Neutrophil (primary cell): ENCODE data around the gene PI4K2A.

Experiments
- H3K27ac ChIP-seq: fragments of 200-600 bp; sonication (generic); 2 replicates; pipeline ENCODE4 v1.5.1; 2016; ENCODE audit warnings: mild to moderate bottlenecking, moderate library complexity
- H3K27me3 ChIP-seq: fragments of 200-600 bp; sonication (generic); 2 replicates; pipeline ENCODE4 v1.6.0; 2016; ENCODE audit warnings: mild to moderate bottlenecking
- H3K36me3 ChIP-seq: fragments of 200-600 bp; sonication (generic); 2 replicates; pipeline ENCODE4 v1.5.1; 2017
- H3K4me1 ChIP-seq, 2 experiments: fragments of 200-600 bp in 1 of 2; sonication (generic) in 1 of 2; 1 replicate in 1 of 2; 2 replicates in 1 of 2; pipeline versions ENCODE4 v1.5.1 to v1.6.1; 2013 to 2016; ENCODE audit warnings: low read depth in 1 of 2, low read length in 1 of 2, mild to moderate bottlenecking in 1 of 2, moderate library complexity in 1 of 2; ENCODE audit not compliant: control insufficient read depth in 1 of 2, insufficient read depth in 1 of 2
- H3K4me3 ChIP-seq, 2 experiments: fragments of 200-600 bp in 1 of 2; sonication (generic) in 1 of 2; 1 replicate in 1 of 2; 2 replicates in 1 of 2; pipeline ENCODE4 v1.5.1; 2013 to 2016; ENCODE audit warnings: low read depth in 1 of 2, low read length in 1 of 2, mild to moderate bottlenecking in 1 of 2, moderate library complexity in 1 of 2
- H3K9me3 ChIP-seq: fragments of 200-600 bp; sonication (generic); 2 replicates; pipeline ENCODE4 v1.5.1; 2016
- CTCF ChIP-seq: fragments of 200-600 bp; sonication (generic); IDR thresholded peaks from 2 replicates; pipeline ENCODE4 v1.5.1; 2016; ENCODE audit warnings: antibody characterized with exemption

Gene PI4K2A

GRCh38 chr10:97640174-97640867 lies at the start of gene PI4K2A:
Gene PI4K2A (plus strand): TSS chr10:97640671. CDS start chr10:97640743, 72 bp downstream.
- Histone ChIP-seq H3K4me1 (peaks cover 13% of the 10 kb centered on the region in 2 experiments), H3K9me3 (no peaks in the 10 kb centered on the region)
- TF ChIP-seq CTCF = peak; percentile 65

DNA sequence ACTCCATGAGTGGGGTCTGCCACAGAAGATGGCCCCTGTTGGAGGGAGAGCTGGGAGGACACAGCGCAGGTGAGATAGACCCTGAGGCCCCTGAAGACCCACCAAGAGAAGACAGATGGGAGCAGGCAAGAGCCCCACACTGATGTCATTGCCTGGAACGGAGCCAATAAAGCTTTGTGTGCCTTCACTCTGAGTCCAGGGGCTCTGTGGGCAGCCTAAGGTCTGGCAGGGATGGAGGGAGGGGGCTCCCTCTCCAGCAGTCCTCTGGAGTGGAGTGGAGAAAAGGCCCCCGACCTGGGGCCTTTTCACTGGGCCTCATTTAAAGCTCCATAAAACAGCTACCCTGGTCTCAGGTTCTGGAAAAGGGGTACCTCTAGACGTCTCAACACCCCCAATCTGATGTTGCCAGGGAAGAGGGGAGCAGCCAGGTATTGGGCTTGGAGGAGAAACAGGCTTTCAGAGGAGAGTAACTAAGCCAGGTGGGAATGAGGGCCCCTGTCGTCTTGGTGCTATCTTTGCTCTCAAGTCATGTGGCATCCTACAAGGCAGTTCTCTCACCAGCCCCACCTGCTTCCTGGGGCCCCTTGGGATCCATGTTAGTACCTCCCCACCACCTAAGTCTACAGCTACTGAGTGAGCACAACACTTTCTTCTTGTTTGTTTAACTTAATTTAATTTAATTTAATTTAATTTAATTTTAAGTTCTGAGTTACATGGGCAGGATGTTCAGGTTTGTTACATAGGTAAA lies 49.5 kb upstream of the PI4K2A start:
- no peak for TF ChIP-seq CTCF
- no peak overlapping the region for H3K27ac ChIP-seq
- no peaks in the 10 kb centered on the region for H3K36me3 ChIP-seq

More at GRCh38 chr10:97640174-97640867, at the start of gene PI4K2A:
- Histone ChIP-seq H3K27me3 (peaks cover 55% of the 10 kb centered on the region), H3K27ac (peak within 1 kb of the TSS; percentile 84), H3K36me3 (no peaks in the 10 kb centered on the region), H3K4me3 (peak within 1 kb of the TSS; percentile 68 to 83)

GRCh38 chr10:97593421-97593820 lies 47.0 kb upstream of the PI4K2A start:
- TF ChIP-seq CTCF = no peak
- H3K36me3 ChIP-seq = no peaks in the 10 kb centered on the region
- H3K27ac ChIP-seq = no peak overlapping the region
- H3K4me3 ChIP-seq = no peak overlapping the region
- peaks cover 2 to 4% of the 10 kb centered on the region in 2 experiments for H3K4me1 ChIP-seq
- H3K27me3 ChIP-seq = no peaks in the 10 kb centered on the region
- H3K9me3 ChIP-seq = no peaks in the 10 kb centered on the region

More for the DNA sequence above, 49.5 kb upstream of the PI4K2A start:
- Histone ChIP-seq H3K4me3 (no peak overlapping the region), H3K9me3 (no peaks in the 10 kb centered on the region), H3K4me1 (no peaks in the 10 kb centered on the region), H3K27me3 (no peaks in the 10 kb centered on the region)

GRCh38 chr10:97596101-97597082 lies 44.1 kb upstream of the PI4K2A start:
- Histone ChIP-seq H3K27ac (no peak overlapping the region), H3K27me3 (no peaks in the 10 kb centered on the region), H3K36me3 (no peaks in the 10 kb centered on the region), H3K9me3 (no peaks in the 10 kb centered on the region), H3K4me3 (no peak overlapping the region), H3K4me1 (peaks cover 5 to 9% of the 10 kb centered on the region in 2 experiments)
- no peak for TF ChIP-seq CTCF

GRCh38 chr10:97597778-97598177 lies 42.7 kb upstream of the PI4K2A start:
- H3K27ac ChIP-seq = no peak overlapping the region
- no peak for TF ChIP-seq CTCF
- H3K4me3 ChIP-seq = no peak overlapping the region
- no peaks in the 10 kb centered on the region for H3K36me3 ChIP-seq
- H3K4me1 ChIP-seq = peaks cover 5 to 9% of the 10 kb centered on the region in 2 experiments
- no peaks in the 10 kb centered on the region for H3K27me3 ChIP-seq
- H3K9me3 ChIP-seq = no peaks in the 10 kb centered on the region
